Progenitor cell of endocrine pancreas (in vitro differentiated cells): Measurements from ENCODE around the gene VMP1. TPM values are rescaled to one million over a fixed set of nuclear protein-coding genes. Genes with fewer than 3 reads are reported as not detected.
"Not testable (repeated sequence)": the region's sequence is repeated elsewhere in the genome, so short reads cannot be mapped to it uniquely, and the experiment has no call there.

Source experiments
- DNase-seq: peaks from one replicate; pipeline ENCODE4 v3.0.0; 2021; ENCODE audit warnings: low spot score; ENCODE audit not compliant: unreplicated experiment
- H3K27ac Mint-ChIP-seq: 2 replicates; pipeline ENCODE4 v1.8.0; 2021; ENCODE audit warnings: mild to moderate bottlenecking, moderate library complexity, mixed read lengths
- H3K27me3 Mint-ChIP-seq: 2 replicates; pipeline ENCODE4 v1.8.0; 2021; ENCODE audit warnings: mixed read lengths
- H3K36me3 Mint-ChIP-seq: 2 replicates; pipeline ENCODE4 v1.8.0; 2022; ENCODE audit warnings: mixed read lengths; ENCODE audit not compliant: insufficient read depth
- H3K4me1 Mint-ChIP-seq: 2 replicates; pipeline ENCODE4 v1.8.0; 2021; ENCODE audit warnings: low read depth, mixed read lengths
- H3K4me3 Mint-ChIP-seq: 2 replicates; pipeline ENCODE4 v1.8.0; 2021; ENCODE audit warnings: low read depth, mild to moderate bottlenecking, moderate library complexity, mixed read lengths
- H3K9me3 Mint-ChIP-seq: 2 replicates; pipeline ENCODE4 v1.8.0; 2021; ENCODE audit warnings: low read depth, mixed read lengths
- CTCF ChIP-seq: fragments of 200-600 bp; sonication (generic); IDR thresholded peaks from one replicate; pipeline ENCODE4 v1.5.0; 2021; ENCODE audit warnings: antibody characterized with exemption, mild to moderate bottlenecking; ENCODE audit not compliant: unreplicated experiment
- total RNA-seq: library from RNA; stranded (reverse); gene quantifications from 2 replicates; pipeline ENCODE4 v1.2.1, GENCODE V29; 2021

The VMP1 gene
- total RNA-seq, 1 donor from 2014 or later: 162 TPM

GRCh38 chr17:59827721-59828477, 120.4 kb downstream of the VMP1 start:
- Mint-ChIP-seq H3K36me3 (peaks cover 2% of the 10 kb centered on the region), H3K27ac (peak overlapping the region; percentile 91), H3K9me3 (no peaks in the 10 kb centered on the region), H3K27me3 (no peaks in the 10 kb centered on the region), H3K4me1 (peaks cover 46% of the 10 kb centered on the region), H3K4me3 (peak overlapping the region; percentile 25)
- no peak for TF ChIP-seq CTCF
- DNase-seq: no peak

- Mint-ChIP-seq H3K27ac (peak overlapping the region; percentile 91), H3K4me1 (peaks cover 50% of the 10 kb centered on the region), H3K9me3 (no peaks in the 10 kb centered on the region), H3K4me3 (peak overlapping the region; percentile 25), H3K27me3 (no peaks in the 10 kb centered on the region), H3K36me3 (peaks cover 2% of the 10 kb centered on the region)
- TF ChIP-seq CTCF: no peak
- DNase-seq: no peak
These were observed 121.0 kb downstream of the VMP1 start for GRCh38 chr17:59828478-59828760.

GRCh38 chr17:59828819-59829216, 121.4 kb downstream of the VMP1 start:
- peak overlapping the region; percentile 91 for H3K27ac Mint-ChIP-seq
- H3K4me3 Mint-ChIP-seq: peak overlapping the region; percentile 14
- H3K27me3 Mint-ChIP-seq, H3K9me3 Mint-ChIP-seq, H3K36me3 Mint-ChIP-seq, DNase-seq: not testable (repeated sequence)
- peaks cover 51% of the 10 kb centered on the region for H3K4me1 Mint-ChIP-seq

GRCh38 chr17:59829217-59830006, 122.0 kb downstream of the VMP1 start:
- Mint-ChIP-seq H3K27ac (peak overlapping the region; percentile 91), H3K4me3 (no peak overlapping the region), H3K27me3 (no peaks in the 10 kb centered on the region), H3K4me1 (peaks cover 51% of the 10 kb centered on the region), H3K9me3 (no peaks in the 10 kb centered on the region), H3K36me3 (peaks cover 3% of the 10 kb centered on the region)
- no peak for DNase-seq
- TF ChIP-seq CTCF: no peak

- Mint-ChIP-seq H3K27ac (peak overlapping the region; percentile 91), H3K36me3 (peaks cover 3% of the 10 kb centered on the region), H3K4me1 (peaks cover 51% of the 10 kb centered on the region), H3K9me3 (no peaks in the 10 kb centered on the region), H3K4me3 (no peak overlapping the region), H3K27me3 (no peaks in the 10 kb centered on the region)
- DNase-seq: no peak
- no peak for TF ChIP-seq CTCF
These were observed 122.7 kb downstream of the VMP1 start for GRCh38 chr17:59830007-59830630.
